ENCODE data around the gene TECPR1.

The TECPR1 gene

DNA sequence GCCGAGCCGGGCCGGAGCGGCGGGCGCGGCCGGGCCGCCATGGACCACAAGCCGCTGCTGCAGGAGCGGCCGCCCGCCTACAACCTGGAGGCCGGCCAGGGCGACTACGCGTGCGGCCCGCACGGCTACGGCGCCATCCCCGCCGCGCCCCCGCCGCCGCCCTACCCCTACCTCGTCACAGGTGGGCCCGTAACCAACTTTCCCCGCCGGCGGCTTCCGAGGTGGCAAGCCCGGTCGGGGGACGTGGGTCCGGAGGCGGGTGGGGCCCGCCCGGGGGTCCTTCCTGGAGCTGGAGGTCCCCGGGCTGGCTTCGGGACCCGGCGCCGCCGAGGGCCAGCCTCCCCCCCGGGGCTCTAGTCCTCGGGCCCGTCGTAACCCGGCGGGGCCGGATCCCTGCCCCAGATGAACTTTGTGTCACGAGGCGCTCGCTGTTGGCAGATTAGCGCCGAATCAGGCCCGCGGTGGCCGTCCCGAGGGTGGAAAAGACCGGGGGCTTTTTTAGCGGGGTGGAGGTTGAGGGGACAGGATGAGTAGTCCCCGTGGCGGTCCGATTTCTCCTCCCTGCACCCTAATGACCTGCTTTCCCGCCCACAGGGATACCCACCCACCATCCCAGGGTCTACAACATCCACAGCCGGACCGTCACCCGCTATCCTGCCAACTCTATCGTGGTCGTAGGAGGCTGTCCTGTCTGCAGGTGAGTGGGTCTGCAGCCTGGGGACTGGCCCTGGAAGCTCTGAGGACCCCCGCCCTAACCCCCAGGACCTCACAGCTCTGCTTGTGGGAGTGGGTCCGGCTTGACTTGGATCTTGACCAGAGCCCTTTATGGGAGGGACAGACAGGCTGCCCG lies 29.9 kb upstream of the TECPR1 start:
- peaks cover 11% of the 10 kb centered on the region for H3K79me2 ChIP-seq (ENCODE audit: control insufficient read depth, insufficient read depth, low read length)
- peaks cover 4% of the 10 kb centered on the region for H3K4me1 ChIP-seq (ENCODE audit: control insufficient read depth, low read depth, low read length)
- peak overlapping the region; percentile 63 for H2BK120ac ChIP-seq (ENCODE audit: low read depth, low read length)
- no CpG with 5 or more reads among the region's 77 CpGs for whole genome bisulfite sequencing (ENCODE audit: extremely low coverage, insufficient coverage, low lambda C conversion rate)
- peak overlapping the region; percentile 91 for H3K4ac ChIP-seq (ENCODE audit: low read depth, low read length)
- H3K79me1 ChIP-seq (ENCODE audit: low read length) = peaks cover 23% of the 10 kb centered on the region
- H2BK5ac ChIP-seq (ENCODE audit: low read length) = no peak overlapping the region
- peak overlapping the region; percentile 89 for H3K9ac ChIP-seq (ENCODE audit: low read length)
- peak overlapping the region; percentile 92 for H3K18ac ChIP-seq (ENCODE audit: low read length)
- no peaks in the 10 kb centered on the region for H3K36me3 ChIP-seq (ENCODE audit: control insufficient read depth, insufficient read depth, low read length)
- H3K4me3 ChIP-seq (ENCODE audit: low read length) = peak overlapping the region; percentile 77
- H2AK5ac ChIP-seq (ENCODE audit: low read length) = no peak overlapping the region
- H4K8ac ChIP-seq (ENCODE audit: low read depth, low read length) = no peak overlapping the region
- DNase-seq = no peak
- H3K27ac ChIP-seq (ENCODE audit: low read depth, low read length) = no peak overlapping the region
- peak overlapping the region; percentile 66 for H3K23ac ChIP-seq (ENCODE audit: low read length)
- H3K56ac ChIP-seq (ENCODE audit: low read length) = peak overlapping the region; percentile 82
- no peaks in the 10 kb centered on the region for H3K27me3 ChIP-seq (ENCODE audit: insufficient read depth, low read length, poor library complexity)
- H2BK15ac ChIP-seq (replicated peaks; ENCODE audit: low read depth) = no peak overlapping the region
- H3K4me2 ChIP-seq (ENCODE audit: low read length) = peak overlapping the region; percentile 45
- H4K5ac ChIP-seq (ENCODE audit: low read length) = no peak overlapping the region

DNA sequence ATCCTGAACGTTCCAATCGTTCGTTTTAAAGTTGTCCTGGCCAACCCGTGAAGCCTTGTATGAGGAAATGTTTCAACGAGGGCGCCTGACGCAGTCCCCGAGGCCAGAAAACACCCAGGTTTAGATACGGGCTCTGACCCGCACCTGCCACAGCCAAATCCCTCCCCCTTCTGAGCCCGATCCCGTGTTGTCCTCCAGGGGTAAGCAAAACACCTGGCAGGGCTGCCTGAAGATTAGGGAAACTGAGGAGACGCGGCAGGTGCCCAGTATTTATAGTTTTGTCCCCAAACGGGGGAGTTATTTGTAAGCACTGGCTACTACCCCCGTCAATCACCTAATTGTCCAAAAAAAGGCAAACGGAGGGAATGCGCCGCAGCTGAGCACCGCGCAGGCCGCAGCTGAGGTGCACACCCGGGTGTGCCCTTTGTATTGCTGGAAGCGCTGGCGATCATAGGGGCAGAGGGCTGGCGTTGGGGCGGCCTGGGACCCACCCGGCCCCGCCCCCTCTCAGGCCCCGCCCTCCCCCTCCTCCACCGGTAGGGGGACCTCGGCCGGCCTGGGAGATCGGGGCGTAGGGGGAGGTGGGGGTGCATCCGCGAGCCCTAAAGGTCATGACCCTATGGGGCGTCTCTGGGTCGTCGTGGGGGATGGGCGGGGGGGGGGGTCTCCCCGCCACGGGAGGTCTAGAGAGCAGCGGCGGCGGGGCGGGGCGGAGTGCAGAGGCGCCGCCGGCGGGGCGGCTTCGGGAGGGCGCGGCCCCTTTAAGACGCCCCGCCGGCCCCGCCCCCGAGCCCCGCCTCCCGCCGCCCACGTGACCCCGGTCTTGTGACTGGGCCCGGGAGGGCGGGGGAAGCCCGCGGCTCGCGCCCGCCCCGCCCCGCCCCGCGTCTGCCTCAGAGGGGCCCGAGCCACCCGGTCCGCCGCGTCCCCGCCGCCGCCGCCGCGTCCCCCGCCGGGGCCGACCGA lies 29.0 kb upstream of the TECPR1 start, which contains the start of gene BRI3:
TSS of gene BRI3 (plus strand) at position 896 of the 966 bp plus-strand sequence. CDS start 110 bp downstream, outside the sequence.
- Histone ChIP-seq H3K36me3 (ENCODE audit: control insufficient read depth, insufficient read depth, low read length) (no peaks in the 10 kb centered on the region), H3K79me1 (ENCODE audit: low read length) (peaks cover 23% of the 10 kb centered on the region), H2AK5ac (ENCODE audit: low read length) (no peak within 1 kb of the TSS), H3K27ac (ENCODE audit: low read depth, low read length) (no peak within 1 kb of the TSS), H3K4ac (ENCODE audit: low read depth, low read length) (peak within 1 kb of the TSS; percentile 91), H4K8ac (ENCODE audit: low read depth, low read length) (no peak within 1 kb of the TSS), H3K23ac (ENCODE audit: low read length) (peak within 1 kb of the TSS; percentile 66), H2BK15ac (replicated peaks; ENCODE audit: low read depth) (no peak within 1 kb of the TSS), H4K5ac (ENCODE audit: low read length) (no peak within 1 kb of the TSS), H3K79me2 (ENCODE audit: control insufficient read depth, insufficient read depth, low read length) (peaks cover 11% of the 10 kb centered on the region), H3K4me1 (ENCODE audit: control insufficient read depth, low read depth, low read length) (peaks cover 4% of the 10 kb centered on the region), H3K4me3 (ENCODE audit: low read length) (peak within 1 kb of the TSS; percentile 77), H3K4me2 (ENCODE audit: low read length) (peak within 1 kb of the TSS; percentile 95), H3K18ac (ENCODE audit: low read length) (peak within 1 kb of the TSS; percentile 92), H2BK5ac (ENCODE audit: low read length) (no peak within 1 kb of the TSS), H3K56ac (ENCODE audit: low read length) (peak within 1 kb of the TSS; percentile 82), H3K27me3 (ENCODE audit: insufficient read depth, low read length, poor library complexity) (no peaks in the 10 kb centered on the region), H3K9ac (ENCODE audit: low read length) (peak within 1 kb of the TSS; percentile 89), H2BK120ac (ENCODE audit: low read depth, low read length) (peak within 1 kb of the TSS; percentile 63)
- WGBS (ENCODE audit: extremely low coverage, insufficient coverage, low lambda C conversion rate) = no CpG with 5 or more reads among the region's 92 CpGs
- DNase-seq = peak; percentile 94

DNA sequence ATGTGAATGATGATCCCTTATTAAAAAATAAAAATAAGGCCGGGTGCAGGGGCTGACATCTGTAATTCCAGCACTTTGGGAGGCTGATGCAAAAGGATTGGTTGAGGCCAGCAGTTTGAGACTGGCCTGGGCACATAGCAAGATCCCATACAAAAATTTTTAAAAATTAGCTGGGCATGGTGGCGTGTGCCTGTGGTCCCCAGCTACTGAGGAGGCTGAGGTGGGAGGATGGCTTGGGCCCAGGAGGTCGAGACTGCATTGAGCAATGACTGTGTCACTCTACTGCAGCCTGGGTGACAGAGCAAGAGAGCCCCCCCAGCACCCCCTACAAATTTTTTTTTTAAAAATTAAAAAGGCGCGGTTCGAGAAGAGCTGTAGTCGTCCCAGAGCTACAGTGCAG lies 28.3 kb upstream of the TECPR1 start:
- Histone ChIP-seq H3K18ac (ENCODE audit: low read length) (no peak overlapping the region), H2BK120ac (ENCODE audit: low read depth, low read length) (no peak overlapping the region), H3K79me1 (ENCODE audit: low read length) (peaks cover 17% of the 10 kb centered on the region), H3K79me2 (ENCODE audit: control insufficient read depth, insufficient read depth, low read length) (peaks cover 9% of the 10 kb centered on the region), H3K27ac (ENCODE audit: low read depth, low read length) (no peak overlapping the region), H3K4me1 (ENCODE audit: control insufficient read depth, low read depth, low read length) (peaks cover 4% of the 10 kb centered on the region), H3K23ac (ENCODE audit: low read length) (no peak overlapping the region), H4K8ac (ENCODE audit: low read depth, low read length) (no peak overlapping the region), H3K4me3 (ENCODE audit: low read length) (no peak overlapping the region), H3K36me3 (ENCODE audit: control insufficient read depth, insufficient read depth, low read length) (no peaks in the 10 kb centered on the region), H3K9ac (ENCODE audit: low read length) (no peak overlapping the region), H2BK15ac (replicated peaks; ENCODE audit: low read depth) (no peak overlapping the region), H3K27me3 (ENCODE audit: insufficient read depth, low read length, poor library complexity) (no peaks in the 10 kb centered on the region), H3K4ac (ENCODE audit: low read depth, low read length) (no peak overlapping the region), H3K4me2 (ENCODE audit: low read length) (no peak overlapping the region), H2BK5ac (ENCODE audit: low read length) (no peak overlapping the region), H4K5ac (ENCODE audit: low read length) (no peak overlapping the region), H2AK5ac (ENCODE audit: low read length) (no peak overlapping the region), H3K56ac (ENCODE audit: low read length) (no peak overlapping the region)
- whole genome bisulfite sequencing (ENCODE audit: extremely low coverage, insufficient coverage, low lambda C conversion rate) = no CpG with 5 or more reads among the region's 7 CpGs
- DNase-seq = no peak

DNA sequence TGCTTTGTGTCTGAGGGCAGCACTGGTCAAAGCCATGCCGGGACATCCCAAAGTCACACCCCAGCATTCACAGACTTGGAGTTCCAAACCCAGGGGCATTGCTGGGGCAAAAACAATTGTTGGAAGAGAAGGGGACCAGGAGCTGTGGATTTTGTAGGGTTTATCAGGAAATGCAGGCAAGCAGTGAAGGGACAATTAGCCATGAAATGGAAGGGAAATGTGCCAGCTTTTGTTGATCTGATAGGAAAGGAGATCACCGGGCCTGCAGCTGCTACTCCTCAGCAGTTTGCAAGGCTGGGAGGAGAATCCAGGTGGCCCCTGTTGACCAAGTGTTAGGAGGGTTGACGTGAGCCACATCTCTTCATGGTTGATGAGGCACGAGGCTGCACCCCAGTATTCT lies 26.9 kb upstream of the TECPR1 start:
- Histone ChIP-seq H3K4me3 (ENCODE audit: low read length) (no peak overlapping the region), H3K9ac (ENCODE audit: low read length) (no peak overlapping the region), H4K5ac (ENCODE audit: low read length) (no peak overlapping the region), H2BK120ac (ENCODE audit: low read depth, low read length) (no peak overlapping the region), H3K27ac (ENCODE audit: low read depth, low read length) (no peak overlapping the region), H3K27me3 (ENCODE audit: insufficient read depth, low read length, poor library complexity) (no peaks in the 10 kb centered on the region), H3K4ac (ENCODE audit: low read depth, low read length) (no peak overlapping the region), H2BK5ac (ENCODE audit: low read length) (no peak overlapping the region), H3K79me1 (ENCODE audit: low read length) (peaks cover 9% of the 10 kb centered on the region), H4K8ac (ENCODE audit: low read depth, low read length) (no peak overlapping the region), H3K79me2 (ENCODE audit: control insufficient read depth, insufficient read depth, low read length) (peaks cover 6% of the 10 kb centered on the region), H3K4me2 (ENCODE audit: low read length) (no peak overlapping the region), H2AK5ac (ENCODE audit: low read length) (no peak overlapping the region), H3K18ac (ENCODE audit: low read length) (no peak overlapping the region), H3K36me3 (ENCODE audit: control insufficient read depth, insufficient read depth, low read length) (no peaks in the 10 kb centered on the region), H3K56ac (ENCODE audit: low read length) (no peak overlapping the region), H3K4me1 (ENCODE audit: control insufficient read depth, low read depth, low read length) (peaks cover 4% of the 10 kb centered on the region), H2BK15ac (replicated peaks; ENCODE audit: low read depth) (no peak overlapping the region), H3K23ac (ENCODE audit: low read length) (no peak overlapping the region)
- DNase-seq = no peak
- WGBS (ENCODE audit: extremely low coverage, insufficient coverage, low lambda C conversion rate) = no CpG with 5 or more reads among the region's 4 CpGs

DNA sequence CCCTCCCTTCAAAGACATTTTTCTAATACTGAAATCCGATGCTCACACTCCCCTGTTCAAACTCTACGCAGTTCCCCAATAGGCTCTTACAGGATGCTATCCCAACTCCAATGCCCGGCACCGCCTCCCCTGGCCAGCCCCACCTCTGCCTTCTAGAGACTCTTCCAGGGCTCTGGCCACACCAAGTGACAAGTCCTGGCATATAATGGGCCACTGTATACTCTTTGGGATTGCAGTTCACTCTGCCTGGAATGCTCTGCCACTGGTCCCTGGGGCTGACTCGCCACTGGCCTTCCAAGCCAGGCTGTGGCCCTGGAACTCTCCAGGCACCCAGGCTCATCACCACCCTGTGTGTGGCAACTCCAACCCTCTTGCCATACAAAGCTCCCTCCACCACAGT lies 26.4 kb upstream of the TECPR1 start:
- H4K5ac ChIP-seq (ENCODE audit: low read length) = no peak overlapping the region
- DNase-seq = no peak
- no peak overlapping the region for H3K9ac ChIP-seq (ENCODE audit: low read length)
- H3K36me3 ChIP-seq (ENCODE audit: control insufficient read depth, insufficient read depth, low read length) = no peaks in the 10 kb centered on the region
- no peak overlapping the region for H3K4me3 ChIP-seq (ENCODE audit: low read length)
- peaks cover 5% of the 10 kb centered on the region for H3K79me2 ChIP-seq (ENCODE audit: control insufficient read depth, insufficient read depth, low read length)
- H3K18ac ChIP-seq (ENCODE audit: low read length) = no peak overlapping the region
- H2BK120ac ChIP-seq (ENCODE audit: low read depth, low read length) = no peak overlapping the region
- no peaks in the 10 kb centered on the region for H3K27me3 ChIP-seq (ENCODE audit: insufficient read depth, low read length, poor library complexity)
- no peak overlapping the region for H3K27ac ChIP-seq (ENCODE audit: low read depth, low read length)
- no peak overlapping the region for H3K4me2 ChIP-seq (ENCODE audit: low read length)
- H3K23ac ChIP-seq (ENCODE audit: low read length) = no peak overlapping the region
- no peak overlapping the region for H3K4ac ChIP-seq (ENCODE audit: low read depth, low read length)
- H2AK5ac ChIP-seq (ENCODE audit: low read length) = no peak overlapping the region
- WGBS (ENCODE audit: extremely low coverage, insufficient coverage, low lambda C conversion rate) = no CpG with 5 or more reads among the region's 5 CpGs
- H2BK15ac ChIP-seq (replicated peaks; ENCODE audit: low read depth) = no peak overlapping the region
- peaks cover 4% of the 10 kb centered on the region for H3K4me1 ChIP-seq (ENCODE audit: control insufficient read depth, low read depth, low read length)
- H3K79me1 ChIP-seq (ENCODE audit: low read length) = peaks cover 8% of the 10 kb centered on the region
- H4K8ac ChIP-seq (ENCODE audit: low read depth, low read length) = no peak overlapping the region
- no peak overlapping the region for H2BK5ac ChIP-seq (ENCODE audit: low read length)
- H3K56ac ChIP-seq (ENCODE audit: low read length) = no peak overlapping the region

Data from mesendoderm (in vitro differentiated cells).